Glutamatergic neuron (in vitro differentiated cells): ENCODE measurements around the gene TBX2. TPM values are rescaled to one million over a fixed set of nuclear protein-coding genes. Genes with fewer than 3 reads are reported as not detected.
"Not testable (repeated sequence)": the region's sequence is repeated elsewhere in the genome, so short reads cannot be mapped to it uniquely, and the experiment has no call there.

ENCODE experiments used
- DNase-seq: peaks from one replicate; pipeline ENCODE4 v3.0.0; 2022
- H3K27ac Mint-ChIP-seq: one replicate; pipeline ENCODE4 v1.8.0; 2020; ENCODE audit warnings: mild to moderate bottlenecking, mixed read lengths, inconsistent platforms; ENCODE audit not compliant: unreplicated experiment
- H3K27me3 Mint-ChIP-seq: one replicate; pipeline ENCODE4 v1.8.0; 2020; ENCODE audit warnings: mild to moderate bottlenecking, moderate library complexity, mixed read lengths, inconsistent platforms; ENCODE audit not compliant: unreplicated experiment
- H3K36me3 Mint-ChIP-seq: one replicate; pipeline ENCODE4 v1.8.0; 2020; ENCODE audit warnings: mild to moderate bottlenecking, mixed read lengths, inconsistent platforms; ENCODE audit not compliant: unreplicated experiment
- H3K4me1 Mint-ChIP-seq: one replicate; pipeline ENCODE4 v1.8.0; 2020; ENCODE audit warnings: mild to moderate bottlenecking, low read depth, mixed read lengths, inconsistent platforms; ENCODE audit not compliant: unreplicated experiment
- H3K4me3 Mint-ChIP-seq: one replicate; pipeline ENCODE4 v1.8.0; 2020; ENCODE audit warnings: mild to moderate bottlenecking, mixed read lengths, inconsistent platforms; ENCODE audit not compliant: unreplicated experiment
- H3K9me3 Mint-ChIP-seq: one replicate; pipeline ENCODE4 v1.8.0; 2020; ENCODE audit warnings: mild to moderate bottlenecking, moderate library complexity, mixed read lengths, inconsistent platforms; ENCODE audit not compliant: unreplicated experiment
- total RNA-seq: library from RNA; stranded (reverse); fragmentation: NEBNext Ultra II Directional; extraction: Animal tissue kit (Norgen Biotek cat#: 25700); gene quantifications from one replicate; pipeline ENCODE4 v1.2.1, GENCODE V29; 2021; ENCODE audit not compliant: unreplicated experiment
- TF ChIP-seq, protein P1 (sequence below): fragments of 200-600 bp; sonication (generic); IDR thresholded peaks from one replicate; pipeline ENCODE4 v1.5.0; 2021; ENCODE audit not compliant: partially characterized antibody, unreplicated experiment

TBX2 gene
- total RNA-seq, 1 donor from 2014 or later, result 5.4 TPM

DNA sequence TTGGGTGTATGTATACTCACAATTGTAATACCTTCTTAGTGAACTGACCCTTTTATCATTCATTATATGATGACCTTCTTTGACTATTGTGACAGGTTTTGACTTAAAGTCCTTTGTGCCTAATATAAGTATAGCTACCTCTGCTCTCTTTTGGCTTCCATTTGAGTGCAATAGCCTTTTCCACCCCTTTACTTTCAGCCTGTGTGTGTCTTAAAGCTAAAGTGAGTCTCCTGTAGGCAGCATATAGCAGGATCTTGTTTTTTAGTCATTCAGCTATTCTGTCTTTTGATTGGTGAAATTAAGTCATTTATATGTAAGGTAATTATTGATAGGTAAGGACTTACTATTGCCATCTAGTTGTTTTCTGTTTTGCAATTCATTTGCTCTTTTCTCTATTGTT is 36.6 kb downstream of the TBX2 start:
- Mint-ChIP-seq H3K27me3 (no peaks in the 10 kb centered on the region), H3K4me3 (no peak overlapping the region), H3K27ac (no peak overlapping the region), H3K9me3 (peaks cover 8% of the 10 kb centered on the region), H3K4me1 (no peaks in the 10 kb centered on the region), H3K36me3 (peaks cover 18% of the 10 kb centered on the region)
- DNase-seq, result no peak
- TF ChIP-seq, protein P1, sequence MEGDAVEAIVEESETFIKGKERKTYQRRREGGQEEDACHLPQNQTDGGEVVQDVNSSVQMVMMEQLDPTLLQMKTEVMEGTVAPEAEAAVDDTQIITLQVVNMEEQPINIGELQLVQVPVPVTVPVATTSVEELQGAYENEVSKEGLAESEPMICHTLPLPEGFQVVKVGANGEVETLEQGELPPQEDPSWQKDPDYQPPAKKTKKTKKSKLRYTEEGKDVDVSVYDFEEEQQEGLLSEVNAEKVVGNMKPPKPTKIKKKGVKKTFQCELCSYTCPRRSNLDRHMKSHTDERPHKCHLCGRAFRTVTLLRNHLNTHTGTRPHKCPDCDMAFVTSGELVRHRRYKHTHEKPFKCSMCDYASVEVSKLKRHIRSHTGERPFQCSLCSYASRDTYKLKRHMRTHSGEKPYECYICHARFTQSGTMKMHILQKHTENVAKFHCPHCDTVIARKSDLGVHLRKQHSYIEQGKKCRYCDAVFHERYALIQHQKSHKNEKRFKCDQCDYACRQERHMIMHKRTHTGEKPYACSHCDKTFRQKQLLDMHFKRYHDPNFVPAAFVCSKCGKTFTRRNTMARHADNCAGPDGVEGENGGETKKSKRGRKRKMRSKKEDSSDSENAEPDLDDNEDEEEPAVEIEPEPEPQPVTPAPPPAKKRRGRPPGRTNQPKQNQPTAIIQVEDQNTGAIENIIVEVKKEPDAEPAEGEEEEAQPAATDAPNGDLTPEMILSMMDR, result no peak

DNA sequence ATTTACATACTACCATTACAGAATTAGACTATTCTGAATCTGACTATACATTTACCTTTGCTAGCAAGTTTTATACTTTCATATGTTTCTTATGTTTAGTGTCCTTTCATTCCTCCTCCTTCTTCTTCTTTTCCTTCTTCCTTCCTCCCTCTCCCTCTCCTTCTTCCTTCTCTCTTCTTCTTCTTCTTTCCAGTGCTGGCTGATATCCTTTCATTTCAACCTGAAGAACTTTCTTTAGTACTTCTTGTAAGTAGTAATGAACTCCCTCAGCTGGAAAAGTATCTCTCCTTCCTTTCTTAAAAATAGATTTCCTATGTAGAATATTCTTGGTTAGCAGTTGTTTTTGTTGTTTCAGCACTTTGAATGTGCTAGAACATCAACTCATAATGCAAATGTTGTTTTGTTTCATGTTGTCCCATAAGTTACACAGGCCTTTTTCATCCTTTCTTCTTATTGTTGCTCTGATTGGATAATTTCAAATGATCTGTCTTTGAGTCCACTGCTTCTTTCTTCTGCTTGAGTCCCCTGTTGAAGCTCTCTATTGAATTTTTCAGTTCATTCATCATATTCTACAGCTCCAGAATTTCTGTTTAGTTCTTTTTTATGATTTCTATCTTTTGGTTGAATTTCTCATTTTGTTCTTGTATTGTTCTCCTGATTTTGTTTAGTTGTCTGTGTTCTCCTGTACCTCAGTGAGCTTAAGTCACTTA is 37.5 kb downstream of the TBX2 start:
- Mint-ChIP-seq H3K27me3 (no peaks in the 10 kb centered on the region), H3K9me3 (peaks cover 8% of the 10 kb centered on the region), H3K4me3 (no peak overlapping the region), H3K36me3 (peaks cover 18% of the 10 kb centered on the region), H3K4me1 (no peaks in the 10 kb centered on the region), H3K27ac (no peak overlapping the region)
- DNase-seq, result no peak
- TF ChIP-seq, protein P1, result no peak

DNA sequence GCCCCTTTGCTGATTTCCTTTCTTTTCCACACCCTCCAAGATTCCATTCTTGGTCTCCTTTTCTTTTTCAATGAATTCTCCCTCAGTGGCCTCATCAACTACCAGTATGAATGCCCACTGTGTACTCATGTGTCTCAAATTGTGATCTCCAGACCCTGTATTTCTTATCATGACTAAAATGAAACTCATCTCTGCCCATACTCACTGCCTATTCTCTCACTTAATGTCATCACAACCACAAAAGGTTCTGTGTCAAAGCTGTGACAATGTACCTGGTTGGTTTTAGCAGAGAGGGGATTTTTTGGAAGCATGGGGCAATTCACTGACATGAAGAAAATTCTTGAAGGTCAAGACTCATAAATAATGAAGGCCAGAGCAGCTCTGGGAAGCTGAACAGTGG is 41.1 kb downstream of the TBX2 start:
- H3K27me3 Mint-ChIP-seq, result peaks cover 2% of the 10 kb centered on the region
- no peak for DNase-seq
- no peak overlapping the region for H3K27ac Mint-ChIP-seq
- peaks cover 18% of the 10 kb centered on the region for H3K36me3 Mint-ChIP-seq
- no peak overlapping the region for H3K4me3 Mint-ChIP-seq
- no peaks in the 10 kb centered on the region for H3K4me1 Mint-ChIP-seq
- peaks cover 10% of the 10 kb centered on the region for H3K9me3 Mint-ChIP-seq
- TF ChIP-seq, protein P1, result no peak

DNA sequence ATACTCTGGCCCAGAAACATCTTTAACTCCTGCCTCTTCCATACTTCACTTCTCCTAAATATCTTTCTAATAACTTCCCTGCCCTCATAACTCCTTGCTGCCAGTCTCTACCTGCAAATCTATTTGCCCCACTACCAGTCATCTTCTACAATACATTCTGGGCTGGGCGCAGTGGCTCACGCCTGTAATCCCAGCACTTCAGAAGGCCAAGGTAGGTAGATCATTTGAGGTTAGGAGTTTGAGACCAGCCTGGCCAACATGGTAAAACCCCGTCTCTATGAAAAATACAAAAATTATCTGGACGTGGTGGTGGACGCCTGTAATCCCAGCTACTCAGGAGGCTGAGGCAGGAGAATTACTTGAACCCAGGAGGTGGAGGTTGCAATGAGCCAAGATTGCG is 41.9 kb downstream of the TBX2 start:
- not testable (repeated sequence) for H3K27ac Mint-ChIP-seq, H3K27me3 Mint-ChIP-seq, DNase-seq, H3K9me3 Mint-ChIP-seq, H3K4me1 Mint-ChIP-seq, H3K4me3 Mint-ChIP-seq
- H3K36me3 Mint-ChIP-seq, result peaks cover 18% of the 10 kb centered on the region

DNA sequence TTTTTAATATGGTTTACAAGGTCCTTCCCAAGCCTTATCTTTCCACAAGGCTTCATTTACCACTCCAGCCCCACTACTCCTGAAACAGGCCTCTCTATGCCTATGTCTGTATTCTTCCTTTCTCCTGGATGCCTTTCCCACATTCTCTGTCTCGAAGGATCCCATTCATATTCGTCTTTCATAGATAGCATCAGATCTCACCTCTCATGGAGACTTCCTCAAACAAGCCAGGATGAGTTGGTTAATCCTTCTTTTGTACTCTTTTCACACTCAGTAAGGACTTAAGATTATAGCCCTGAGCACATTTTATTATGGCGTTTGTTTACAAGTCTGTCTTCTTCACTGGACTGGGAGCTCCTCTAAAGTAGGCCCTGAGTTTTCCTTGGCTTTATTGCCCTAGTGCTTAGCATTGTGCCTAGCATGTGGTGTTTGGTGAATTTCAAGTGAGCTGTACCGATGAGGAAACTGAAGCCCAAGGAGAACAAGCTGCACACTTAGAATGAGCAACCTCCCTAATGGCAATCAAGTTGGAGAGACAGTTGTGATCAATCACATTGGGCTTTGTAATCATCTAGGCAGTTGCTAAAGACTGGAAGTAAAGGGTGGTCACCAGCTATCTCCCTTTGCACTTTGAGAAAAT is 42.6 kb downstream of the TBX2 start:
- no peak overlapping the region for H3K27ac Mint-ChIP-seq

More for the DNA sequence above, 42.6 kb downstream of the TBX2 start:
- H3K9me3 Mint-ChIP-seq, result peaks cover 8% of the 10 kb centered on the region
- TF ChIP-seq, protein P1, result no peak
- peaks cover 13% of the 10 kb centered on the region for H3K36me3 Mint-ChIP-seq
- no peaks in the 10 kb centered on the region for H3K4me1 Mint-ChIP-seq
- no peak for DNase-seq
- no peak overlapping the region for H3K4me3 Mint-ChIP-seq
- peaks cover 5% of the 10 kb centered on the region for H3K27me3 Mint-ChIP-seq
